ENCODE data around the gene ARHGEF26. TPM values are rescaled to one million over a fixed set of nuclear protein-coding genes. Genes with fewer than 3 reads are reported as not detected.

The ARHGEF26 gene
- total RNA-seq, 1 experiment from 2014 or later: 14.1 TPM

DNA sequence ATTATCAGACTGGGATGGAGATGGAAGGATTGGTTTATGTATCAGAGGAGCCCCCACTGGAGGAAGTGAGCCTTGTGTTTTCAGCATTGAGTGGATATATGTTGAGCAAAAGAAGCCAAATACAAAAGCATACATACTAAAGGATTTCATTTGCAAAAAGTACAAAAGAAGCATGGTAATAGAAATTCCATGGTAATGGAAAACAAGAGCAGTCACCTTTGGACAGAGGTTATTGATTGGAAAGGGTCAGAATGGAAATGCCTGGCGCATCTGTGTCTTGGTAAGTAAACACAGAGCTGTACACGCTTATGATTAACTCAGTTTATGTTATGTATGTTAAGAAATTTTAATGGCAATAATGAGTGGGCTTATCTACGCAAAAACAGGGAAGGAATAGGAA, 130.4 kb downstream of the ARHGEF26 start:
- TF ChIP-seq TCF7 (CRISPR knock-in tag; IDR thresholded peaks at IDR 0.05; ENCODE audit: low read depth) (no peak), PRRX2 (CRISPR knock-in tag; IDR thresholded peaks at IDR 0.05) (no peak), ZNF423 (CRISPR knock-in tag; IDR thresholded peaks at IDR 0.05) (no peak), GABPB1 (CRISPR knock-in tag; IDR thresholded peaks at IDR 0.05) (no peak), RORB (CRISPR knock-in tag; IDR thresholded peaks at IDR 0.05) (no peak), MAX (CRISPR knock-in tag; IDR thresholded peaks at IDR 0.05) (no peak), ATF1 (CRISPR knock-in tag; IDR thresholded peaks at IDR 0.05) (no peak), TP53 (CRISPR knock-in tag; IDR thresholded peaks at IDR 0.05) (no peak), ZNF263 (CRISPR knock-in tag; IDR thresholded peaks at IDR 0.05; ENCODE audit: low read depth) (no peak), NR2C2 (CRISPR knock-in tag; IDR thresholded peaks at IDR 0.05) (no peak), E2F5 (CRISPR knock-in tag; IDR thresholded peaks at IDR 0.05) (no peak), IRF1 (CRISPR knock-in tag; IDR thresholded peaks at IDR 0.05) (no peak), ZNF396 (CRISPR knock-in tag; IDR thresholded peaks at IDR 0.05; ENCODE audit: borderline replicate concordance) (no peak), CREB1 (CRISPR knock-in tag; IDR thresholded peaks at IDR 0.05) (no peak), KAT7 (CRISPR knock-in tag; IDR thresholded peaks at IDR 0.05; ENCODE audit: borderline replicate concordance) (no peak), ETV6 (CRISPR knock-in tag; IDR thresholded peaks at IDR 0.05) (no peak)
- TF ChIP-seq, protein P1, sequence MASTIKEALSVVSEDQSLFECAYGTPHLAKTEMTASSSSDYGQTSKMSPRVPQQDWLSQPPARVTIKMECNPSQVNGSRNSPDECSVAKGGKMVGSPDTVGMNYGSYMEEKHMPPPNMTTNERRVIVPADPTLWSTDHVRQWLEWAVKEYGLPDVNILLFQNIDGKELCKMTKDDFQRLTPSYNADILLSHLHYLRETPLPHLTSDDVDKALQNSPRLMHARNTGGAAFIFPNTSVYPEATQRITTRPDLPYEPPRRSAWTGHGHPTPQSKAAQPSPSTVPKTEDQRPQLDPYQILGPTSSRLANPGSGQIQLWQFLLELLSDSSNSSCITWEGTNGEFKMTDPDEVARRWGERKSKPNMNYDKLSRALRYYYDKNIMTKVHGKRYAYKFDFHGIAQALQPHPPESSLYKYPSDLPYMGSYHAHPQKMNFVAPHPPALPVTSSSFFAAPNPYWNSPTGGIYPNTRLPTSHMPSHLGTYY (CRISPR knock-in tag; IDR thresholded peaks at IDR 0.05): no peak
- TF ChIP-seq, protein P2, sequence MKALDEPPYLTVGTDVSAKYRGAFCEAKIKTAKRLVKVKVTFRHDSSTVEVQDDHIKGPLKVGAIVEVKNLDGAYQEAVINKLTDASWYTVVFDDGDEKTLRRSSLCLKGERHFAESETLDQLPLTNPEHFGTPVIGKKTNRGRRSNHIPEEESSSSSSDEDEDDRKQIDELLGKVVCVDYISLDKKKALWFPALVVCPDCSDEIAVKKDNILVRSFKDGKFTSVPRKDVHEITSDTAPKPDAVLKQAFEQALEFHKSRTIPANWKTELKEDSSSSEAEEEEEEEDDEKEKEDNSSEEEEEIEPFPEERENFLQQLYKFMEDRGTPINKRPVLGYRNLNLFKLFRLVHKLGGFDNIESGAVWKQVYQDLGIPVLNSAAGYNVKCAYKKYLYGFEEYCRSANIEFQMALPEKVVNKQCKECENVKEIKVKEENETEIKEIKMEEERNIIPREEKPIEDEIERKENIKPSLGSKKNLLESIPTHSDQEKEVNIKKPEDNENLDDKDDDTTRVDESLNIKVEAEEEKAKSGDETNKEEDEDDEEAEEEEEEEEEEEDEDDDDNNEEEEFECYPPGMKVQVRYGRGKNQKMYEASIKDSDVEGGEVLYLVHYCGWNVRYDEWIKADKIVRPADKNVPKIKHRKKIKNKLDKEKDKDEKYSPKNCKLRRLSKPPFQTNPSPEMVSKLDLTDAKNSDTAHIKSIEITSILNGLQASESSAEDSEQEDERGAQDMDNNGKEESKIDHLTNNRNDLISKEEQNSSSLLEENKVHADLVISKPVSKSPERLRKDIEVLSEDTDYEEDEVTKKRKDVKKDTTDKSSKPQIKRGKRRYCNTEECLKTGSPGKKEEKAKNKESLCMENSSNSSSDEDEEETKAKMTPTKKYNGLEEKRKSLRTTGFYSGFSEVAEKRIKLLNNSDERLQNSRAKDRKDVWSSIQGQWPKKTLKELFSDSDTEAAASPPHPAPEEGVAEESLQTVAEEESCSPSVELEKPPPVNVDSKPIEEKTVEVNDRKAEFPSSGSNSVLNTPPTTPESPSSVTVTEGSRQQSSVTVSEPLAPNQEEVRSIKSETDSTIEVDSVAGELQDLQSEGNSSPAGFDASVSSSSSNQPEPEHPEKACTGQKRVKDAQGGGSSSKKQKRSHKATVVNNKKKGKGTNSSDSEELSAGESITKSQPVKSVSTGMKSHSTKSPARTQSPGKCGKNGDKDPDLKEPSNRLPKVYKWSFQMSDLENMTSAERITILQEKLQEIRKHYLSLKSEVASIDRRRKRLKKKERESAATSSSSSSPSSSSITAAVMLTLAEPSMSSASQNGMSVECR (CRISPR knock-in tag; IDR thresholded peaks at IDR 0.05; ENCODE audit: borderline replicate concordance): no peak
- Mint-ChIP-seq H3K36me3 (peaks cover 30% of the 10 kb centered on the region), H3K27me3 (ENCODE audit: low read depth) (no peaks in the 10 kb centered on the region), H3K27ac (no peak overlapping the region), H3K4me3 (no peak overlapping the region), H3K9me3 (no peaks in the 10 kb centered on the region), H3K4me1 (peaks cover 31% of the 10 kb centered on the region)
- ATAC-seq (no peak), DNase-seq (ENCODE audit: low spot score) (no peak)
- ChIA-PET CTCF (no interaction called here), POLR2A (no interaction called here)

DNA sequence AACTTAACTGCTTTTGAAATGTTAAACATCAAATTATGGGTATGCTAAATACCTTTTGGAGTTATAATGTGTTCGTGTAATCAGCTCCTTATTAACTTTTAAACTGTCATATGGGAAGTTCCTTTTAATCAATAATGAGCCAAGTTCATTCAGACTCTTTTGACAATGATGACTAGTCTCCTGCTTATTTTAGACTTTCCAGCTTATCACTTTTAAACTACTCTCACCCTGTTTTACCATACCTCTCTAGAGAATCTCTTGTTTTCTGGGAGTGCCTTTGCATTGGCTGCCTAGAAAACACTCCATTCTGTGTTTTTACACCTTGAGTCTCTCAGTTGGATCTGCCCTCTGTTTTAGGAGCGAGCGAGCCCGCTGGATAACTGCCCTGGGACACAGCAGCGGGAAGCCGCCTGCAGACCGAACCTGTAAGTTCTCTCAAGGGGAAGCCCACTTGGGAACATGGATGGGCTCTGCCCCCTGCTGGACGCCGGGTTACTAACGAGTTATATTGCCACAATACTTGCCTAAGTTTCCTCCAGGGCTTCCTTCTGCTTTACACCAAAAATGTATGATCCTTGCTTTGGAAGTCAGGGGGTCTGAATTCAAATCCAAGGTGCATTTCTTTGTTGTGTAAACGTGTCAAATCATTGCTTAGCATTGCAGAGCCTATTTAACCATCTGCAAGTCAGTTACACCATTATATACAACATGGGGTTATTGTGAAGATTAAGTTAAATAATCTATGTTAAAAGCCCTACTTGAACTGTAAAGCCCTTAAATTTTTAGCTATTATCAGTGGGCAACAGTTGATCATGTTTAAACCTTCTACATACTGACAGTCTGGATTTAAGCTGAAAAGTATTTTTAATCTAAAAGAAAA, 131.8 kb downstream of the ARHGEF26 start:
- H3K27ac Mint-ChIP-seq: peak overlapping the region; percentile 88
- peak; percentile 95 for DNase-seq (ENCODE audit: low spot score)
- no peak for TF ChIP-seq FOXP1 (CRISPR knock-in tag; IDR thresholded peaks at IDR 0.05; ENCODE audit: borderline replicate concordance)
- TF ChIP-seq, protein P3, sequence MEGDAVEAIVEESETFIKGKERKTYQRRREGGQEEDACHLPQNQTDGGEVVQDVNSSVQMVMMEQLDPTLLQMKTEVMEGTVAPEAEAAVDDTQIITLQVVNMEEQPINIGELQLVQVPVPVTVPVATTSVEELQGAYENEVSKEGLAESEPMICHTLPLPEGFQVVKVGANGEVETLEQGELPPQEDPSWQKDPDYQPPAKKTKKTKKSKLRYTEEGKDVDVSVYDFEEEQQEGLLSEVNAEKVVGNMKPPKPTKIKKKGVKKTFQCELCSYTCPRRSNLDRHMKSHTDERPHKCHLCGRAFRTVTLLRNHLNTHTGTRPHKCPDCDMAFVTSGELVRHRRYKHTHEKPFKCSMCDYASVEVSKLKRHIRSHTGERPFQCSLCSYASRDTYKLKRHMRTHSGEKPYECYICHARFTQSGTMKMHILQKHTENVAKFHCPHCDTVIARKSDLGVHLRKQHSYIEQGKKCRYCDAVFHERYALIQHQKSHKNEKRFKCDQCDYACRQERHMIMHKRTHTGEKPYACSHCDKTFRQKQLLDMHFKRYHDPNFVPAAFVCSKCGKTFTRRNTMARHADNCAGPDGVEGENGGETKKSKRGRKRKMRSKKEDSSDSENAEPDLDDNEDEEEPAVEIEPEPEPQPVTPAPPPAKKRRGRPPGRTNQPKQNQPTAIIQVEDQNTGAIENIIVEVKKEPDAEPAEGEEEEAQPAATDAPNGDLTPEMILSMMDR (IDR thresholded peaks at IDR 0.05): peak; percentile 83
- ChIA-PET POLR2A (no interaction called here), CTCF (interaction anchor here (1.0 to 1.4 kb wide), 4 partner anchors 132 to 467 kb away, joined by 3 to 7 read pairs (median 3); partner anchors contain the start of gene ARHGEF26)
- peaks cover 36% of the 10 kb centered on the region for H3K36me3 Mint-ChIP-seq
- peaks cover 20% of the 10 kb centered on the region for H3K4me1 Mint-ChIP-seq
- ATAC-seq: peak; percentile 97
- H3K27me3 Mint-ChIP-seq (ENCODE audit: low read depth): no peaks in the 10 kb centered on the region
- no peaks in the 10 kb centered on the region for H3K9me3 Mint-ChIP-seq
- no peak overlapping the region for H3K4me3 Mint-ChIP-seq

Data from WTC11 (cell line).